UCSD-AML1 (cell line): ENCODE results near the gene NFATC2.

ENCODE experiments used
- DNase-seq: peaks from one replicate; lab custom pipeline; 2025; ENCODE audit not compliant: unreplicated experiment; lab: John Stamatoyannopoulos, UW

NFATC2 gene

DNA sequence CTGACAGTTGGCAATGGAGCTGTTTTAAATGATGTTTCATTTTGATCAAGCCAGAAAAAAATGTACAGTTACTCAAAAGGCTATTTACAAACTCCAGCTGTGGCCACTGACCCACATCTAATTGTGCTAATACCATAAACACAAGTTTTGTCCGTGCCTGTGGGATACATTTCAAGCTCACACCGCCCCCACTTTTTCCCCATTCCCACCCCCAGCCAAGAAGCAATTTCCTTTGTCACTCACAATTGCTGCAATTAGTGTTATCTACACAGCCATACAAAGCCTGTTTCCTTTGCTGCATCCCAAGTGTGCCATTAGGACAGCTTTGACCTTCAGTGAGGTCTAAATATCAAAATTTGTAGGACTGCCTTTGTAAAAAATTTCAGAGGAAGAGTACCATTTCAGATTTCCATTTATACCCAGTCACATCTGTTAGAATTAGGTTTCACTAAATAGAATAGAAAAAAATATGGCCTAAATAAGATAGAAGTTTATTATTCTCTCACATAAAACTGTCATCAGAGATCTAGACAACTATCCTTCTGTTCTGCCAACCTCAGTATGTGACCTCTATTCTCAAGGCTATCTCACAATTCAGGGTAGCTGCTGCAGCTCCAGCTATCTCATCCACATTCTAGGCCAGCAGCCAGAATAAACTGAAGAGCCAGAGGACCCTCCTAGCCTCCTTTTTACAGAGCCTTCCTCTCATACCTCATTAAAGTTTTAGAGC is 202.6 kb downstream of the NFATC2 start:
- peak; percentile 32 for DNase-seq

DNA sequence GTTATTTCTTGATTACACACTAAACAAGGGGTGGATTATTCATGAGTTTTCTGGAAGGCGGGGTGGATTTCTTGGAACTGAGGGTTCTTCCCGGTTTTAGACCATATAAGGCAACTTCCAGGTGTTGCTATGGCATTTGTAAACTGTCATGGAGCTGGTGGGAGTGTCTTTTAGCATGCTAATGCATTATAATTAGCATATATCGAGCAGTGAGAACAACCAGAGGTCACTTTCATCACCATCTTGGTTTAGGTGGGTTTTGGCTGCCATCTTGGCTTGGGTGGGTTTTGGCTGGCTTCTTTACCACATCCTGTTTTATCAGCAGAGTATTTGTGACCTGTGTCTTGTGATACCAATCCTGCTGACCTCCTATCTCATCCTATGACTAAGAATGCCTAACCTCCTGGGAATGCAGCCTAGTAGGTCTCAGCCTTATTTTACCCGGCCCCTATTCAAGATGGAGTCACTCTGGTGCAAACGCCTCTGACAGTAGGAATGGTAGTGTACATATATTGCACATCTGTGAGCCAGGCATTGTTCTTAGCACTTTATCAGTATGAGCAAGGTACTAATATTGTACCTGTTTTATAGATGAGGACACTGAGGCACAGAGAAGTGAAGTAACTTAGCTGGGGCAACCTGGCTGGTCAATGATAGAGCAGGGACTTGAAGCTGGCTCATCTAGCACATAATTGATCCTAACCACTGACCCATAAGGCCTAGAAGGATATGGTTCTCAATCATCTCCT is 203.7 kb downstream of the NFATC2 start:
- no peak for DNase-seq

DNA sequence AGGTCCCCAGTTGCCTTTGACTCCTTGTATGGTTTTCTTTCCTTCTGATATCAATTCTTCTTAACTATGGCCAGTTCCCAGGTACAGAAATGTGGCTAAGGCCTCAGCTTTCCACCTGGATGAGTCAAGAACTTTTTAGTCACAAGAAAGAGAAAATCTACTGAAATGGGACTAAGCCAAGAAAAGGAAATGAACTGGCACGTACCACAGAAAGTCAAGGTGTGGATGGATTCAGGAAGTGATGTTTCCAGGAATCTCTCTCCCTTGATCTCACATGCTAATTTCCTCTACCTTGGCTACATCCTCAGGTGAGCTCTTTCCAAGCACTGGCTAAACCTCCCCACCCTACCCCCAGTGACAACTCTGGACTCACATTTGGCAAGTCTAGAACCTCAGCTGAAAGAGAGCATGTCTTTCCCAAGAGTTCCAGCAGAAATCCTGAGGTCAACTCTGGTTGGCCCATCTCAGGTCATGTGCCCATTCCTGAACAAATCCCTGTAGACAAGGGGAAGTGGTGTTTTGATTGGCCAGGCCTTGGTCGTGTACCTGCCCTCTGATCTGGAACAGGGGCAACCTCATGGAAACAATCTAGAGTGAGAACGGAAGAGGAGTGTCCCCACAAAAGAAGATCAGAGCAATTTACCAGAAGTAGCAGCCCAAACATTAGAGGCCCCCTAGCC is 205.3 kb downstream of the NFATC2 start:
- no peak for DNase-seq
